Nephron (organoid): ENCODE measurements around the gene FXYD4.
"Not testable (repeated sequence)": the region's sequence is repeated elsewhere in the genome, so short reads cannot be mapped to it uniquely, and the experiment has no call there.

Experiments used
- H3K27ac Mint-ChIP-seq, 3 experiments: 2 replicates each; pipeline ENCODE4 v1.8.0; 2020; ENCODE audit warnings: mixed read lengths in 3 of 3, mild to moderate bottlenecking in 2 of 3, moderate library complexity in 1 of 3
- H3K27me3 Mint-ChIP-seq: 2 replicates; pipeline ENCODE4 v1.8.0; 2021; ENCODE audit warnings: low read depth, mild to moderate bottlenecking, moderate library complexity, mixed read lengths
- H3K36me3 Mint-ChIP-seq: 2 replicates; pipeline ENCODE4 v1.8.0; 2020; ENCODE audit warnings: low read depth, mixed read lengths
- H3K4me1 Mint-ChIP-seq: 2 replicates; pipeline ENCODE4 v1.8.0; 2020; ENCODE audit warnings: mixed read lengths
- H3K4me3 Mint-ChIP-seq, 3 experiments: 2 replicates each; pipeline ENCODE4 v1.8.0; 2020; ENCODE audit warnings: mild to moderate bottlenecking in 3 of 3, mixed read lengths in 3 of 3, moderate library complexity in 2 of 3
- H3K9me3 Mint-ChIP-seq: 2 replicates; pipeline ENCODE4 v1.8.0; 2020; ENCODE audit warnings: mixed read lengths
- CTCF ChIP-seq, 3 experiments: fragments of 200-600 bp; sonication (generic); IDR thresholded peaks; one replicate each; pipeline ENCODE4 v1.5.0; 2021; ENCODE audit warnings: antibody characterized with exemption in 3 of 3; ENCODE audit not compliant: unreplicated experiment in 3 of 3

FXYD4 gene

DNA sequence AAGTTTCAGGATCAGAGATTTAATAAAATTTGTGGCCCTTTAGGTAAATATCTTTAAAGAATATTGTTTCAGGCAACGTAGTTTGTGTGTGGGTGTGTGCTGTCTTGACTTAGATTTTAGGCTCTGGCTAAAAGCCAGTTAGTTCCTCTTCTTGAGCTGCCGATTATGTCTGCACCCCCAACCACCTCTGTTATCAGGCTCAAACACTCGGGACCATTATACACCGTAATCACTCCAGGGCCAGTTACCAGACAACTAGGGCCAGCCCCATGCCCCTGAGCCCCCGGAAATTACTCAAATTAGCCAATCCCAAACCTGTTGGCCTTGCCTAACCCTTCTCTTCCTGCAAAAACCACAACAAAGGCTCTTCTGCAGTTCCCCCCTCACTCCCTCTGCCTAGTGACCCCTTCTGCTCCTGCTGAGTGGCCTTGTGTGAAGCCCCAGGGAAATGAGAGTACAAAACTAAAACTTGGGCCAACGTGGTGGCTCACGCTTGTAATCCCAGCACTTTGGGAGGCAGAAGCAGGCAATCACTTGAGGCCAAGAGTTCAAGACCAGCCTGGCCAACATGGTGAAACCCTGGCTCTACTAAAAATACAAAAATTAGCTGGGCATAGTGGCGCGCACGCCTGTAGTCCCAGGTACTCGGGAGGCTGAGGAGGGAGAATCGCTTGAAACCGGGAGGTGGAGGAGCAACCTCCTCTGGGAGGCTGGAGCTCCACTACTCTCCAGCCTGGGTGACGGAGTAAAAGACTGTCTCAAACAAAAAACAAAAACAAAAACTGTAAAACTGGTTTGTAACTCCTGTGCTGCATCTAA is 46.7 kb downstream of the FXYD4 start:
- peak overlapping the region in 2 of 3 experiments; percentile 70 to 79 for H3K27ac Mint-ChIP-seq
- peaks cover 11% of the 10 kb centered on the region for H3K4me1 Mint-ChIP-seq
- H3K36me3 Mint-ChIP-seq = peaks cover 5% of the 10 kb centered on the region
- H3K27me3 Mint-ChIP-seq = no peaks in the 10 kb centered on the region
- TF ChIP-seq CTCF (IDR thresholded peaks at IDR 0.05; ENCODE audit: unreplicated experiment in 3 of 3) = no peak
- H3K4me3 Mint-ChIP-seq = no peak overlapping the region
- H3K9me3 Mint-ChIP-seq = no peaks in the 10 kb centered on the region

GRCh38 chr10:43419997-43420368 is 48.5 kb downstream of the FXYD4 start:
- no peaks in the 10 kb centered on the region for H3K27me3 Mint-ChIP-seq

DNA sequence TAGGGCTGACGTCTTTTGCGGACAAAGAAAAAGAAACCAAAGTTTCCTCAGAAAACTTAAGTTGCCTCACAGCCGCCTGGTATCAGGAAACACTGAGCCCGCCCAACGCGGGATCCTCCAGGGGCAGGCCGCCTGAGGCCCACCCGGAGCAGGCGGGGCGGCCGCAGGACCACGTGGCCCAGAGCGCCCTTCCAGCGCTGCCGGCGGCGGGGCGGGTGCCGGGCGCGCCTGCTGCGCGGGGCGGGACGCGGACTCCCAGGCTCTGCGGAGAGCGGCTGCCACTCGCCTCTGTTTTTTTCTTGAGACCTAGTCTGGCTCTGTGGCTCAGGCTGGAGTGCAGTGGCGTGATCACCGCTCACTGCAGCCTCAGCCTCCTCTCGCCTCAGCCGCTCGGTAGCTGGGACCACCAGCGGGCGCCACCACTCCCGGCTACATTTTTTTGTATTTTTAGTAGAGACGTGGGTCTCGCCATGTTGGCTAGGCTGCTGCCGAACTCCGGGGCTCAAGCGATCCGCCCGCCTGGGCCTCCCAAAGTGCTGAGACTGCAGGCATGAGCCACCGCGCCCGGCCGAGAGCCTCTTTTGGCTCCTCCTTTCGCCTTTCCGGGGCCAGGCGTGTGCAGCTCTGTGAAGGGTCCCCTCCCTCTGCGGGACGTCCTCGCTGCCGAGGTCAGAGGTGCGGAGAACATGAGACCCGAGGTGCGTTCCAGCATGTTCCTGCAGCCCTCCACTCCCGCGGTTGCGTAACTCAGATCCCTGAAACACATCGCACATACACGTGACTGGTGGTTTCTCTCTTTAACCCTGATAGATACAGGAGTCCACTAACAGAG is 49.1 kb downstream of the FXYD4 start:
- Mint-ChIP-seq H3K4me1 (peaks cover 11% of the 10 kb centered on the region), H3K27ac (peak overlapping the region; percentile 97 to 99 (median 98))

More at GRCh38 chr10:43419997-43420368, 48.5 kb downstream of the FXYD4 start:
- Mint-ChIP-seq H3K9me3 (no peaks in the 10 kb centered on the region), H3K36me3 (peaks cover 9% of the 10 kb centered on the region), H3K4me3 (peak overlapping the region; percentile 57 to 79 (median 68)), H3K27ac (peak overlapping the region; percentile 94 to 99 (median 98)), H3K4me1 (peaks cover 11% of the 10 kb centered on the region)
- TF ChIP-seq CTCF (IDR thresholded peaks at IDR 0.05; ENCODE audit: unreplicated experiment in 3 of 3) = no peak

DNA sequence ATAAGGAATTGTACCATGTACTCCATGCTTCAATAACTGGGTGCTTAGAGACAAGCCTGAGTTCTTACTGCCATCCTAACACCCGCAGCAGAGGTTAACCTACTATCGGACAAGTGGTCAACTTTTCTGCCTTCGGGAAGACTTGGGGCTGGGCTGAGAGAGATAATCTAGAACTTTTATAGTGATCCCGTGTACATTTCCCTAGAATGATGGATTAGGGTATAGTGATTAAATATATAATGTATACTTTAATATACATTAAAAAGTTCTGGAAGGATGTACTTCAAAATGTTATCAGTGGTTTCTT is 49.7 kb downstream of the FXYD4 start:
- no peak for TF ChIP-seq CTCF (IDR thresholded peaks at IDR 0.05; ENCODE audit: unreplicated experiment in 3 of 3)
- H3K36me3 Mint-ChIP-seq = peaks cover 9% of the 10 kb centered on the region
- peak overlapping the region; percentile 97 to 99 (median 98) for H3K27ac Mint-ChIP-seq

More for the DNA sequence above, 49.1 kb downstream of the FXYD4 start:
- peaks cover 9% of the 10 kb centered on the region for H3K36me3 Mint-ChIP-seq
- peak in 2 of 3 experiments; percentile 29 to 36 for TF ChIP-seq CTCF (IDR thresholded peaks at IDR 0.05; ENCODE audit: unreplicated experiment in 3 of 3)
- H3K4me3 Mint-ChIP-seq = peak overlapping the region; percentile 87 to 90 (median 89)
- H3K9me3 Mint-ChIP-seq = no peaks in the 10 kb centered on the region
- no peaks in the 10 kb centered on the region for H3K27me3 Mint-ChIP-seq

GRCh38 chr10:43421519-43421918 is 50.1 kb downstream of the FXYD4 start:
- peaks cover 11% of the 10 kb centered on the region for H3K4me1 Mint-ChIP-seq
- peaks cover 9% of the 10 kb centered on the region for H3K36me3 Mint-ChIP-seq
- TF ChIP-seq CTCF (IDR thresholded peaks at IDR 0.05; ENCODE audit: unreplicated experiment in 3 of 3) = no peak
- no peaks in the 10 kb centered on the region for H3K9me3 Mint-ChIP-seq
- no peaks in the 10 kb centered on the region for H3K27me3 Mint-ChIP-seq
- H3K4me3 Mint-ChIP-seq = peak overlapping the region; percentile 35 to 80 (median 74)
- peak overlapping the region; percentile 92 to 99 (median 98) for H3K27ac Mint-ChIP-seq

More for the DNA sequence above, 49.7 kb downstream of the FXYD4 start:
- no peaks in the 10 kb centered on the region for H3K27me3 Mint-ChIP-seq
- peaks cover 11% of the 10 kb centered on the region for H3K4me1 Mint-ChIP-seq
- no peaks in the 10 kb centered on the region for H3K9me3 Mint-ChIP-seq
- H3K4me3 Mint-ChIP-seq = peak overlapping the region; percentile 87 to 90 (median 89)

DNA sequence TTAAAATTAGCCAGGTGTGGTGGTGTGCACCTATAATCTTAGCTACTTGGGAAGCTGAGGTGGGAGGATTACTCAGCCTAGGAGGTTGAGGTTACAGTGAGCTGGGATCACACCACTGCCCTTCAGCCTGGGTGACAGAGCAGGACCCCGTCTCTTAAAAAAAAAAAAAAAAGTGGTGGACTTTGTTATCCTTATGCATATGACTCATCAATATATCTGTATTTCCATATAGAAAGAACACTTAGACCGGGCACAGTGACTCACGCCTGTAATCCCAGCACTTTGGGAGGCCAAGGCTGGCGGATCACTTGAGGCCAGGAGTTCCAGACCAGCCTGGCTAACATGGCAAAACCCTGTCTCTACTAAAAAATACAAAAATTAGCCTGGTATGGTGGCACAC is 50.5 kb downstream of the FXYD4 start:
- Mint-ChIP-seq H3K27ac (peak overlapping the region; percentile 92 to 99 (median 98)), H3K4me3 (peak overlapping the region in 1 of 3 experiments; percentile 74), H3K4me1 (peaks cover 11% of the 10 kb centered on the region)
- not testable (repeated sequence) for H3K27me3 Mint-ChIP-seq, H3K9me3 Mint-ChIP-seq, H3K36me3 Mint-ChIP-seq
